ENCODE results near the gene COL27A1.

GRCh38 chr9:114224247-114224610 lies 68.9 kb downstream of the COL27A1 start:
- TF ChIP-seq ZNF274 (IDR thresholded peaks at IDR 0.05; ENCODE audit: low read depth, low read length) (no peak), YY1 (IDR thresholded peaks at IDR 0.05; ENCODE audit: insufficient read depth, insufficient read length) (no peak)

Data from NT2/D1 (cell line).